Measurements from ENCODE around the gene MUC21.
"Not testable (repeated sequence)": the region's sequence is repeated elsewhere in the genome, so short reads cannot be mapped to it uniquely, and the experiment has no call there.

The MUC21 gene

DNA sequence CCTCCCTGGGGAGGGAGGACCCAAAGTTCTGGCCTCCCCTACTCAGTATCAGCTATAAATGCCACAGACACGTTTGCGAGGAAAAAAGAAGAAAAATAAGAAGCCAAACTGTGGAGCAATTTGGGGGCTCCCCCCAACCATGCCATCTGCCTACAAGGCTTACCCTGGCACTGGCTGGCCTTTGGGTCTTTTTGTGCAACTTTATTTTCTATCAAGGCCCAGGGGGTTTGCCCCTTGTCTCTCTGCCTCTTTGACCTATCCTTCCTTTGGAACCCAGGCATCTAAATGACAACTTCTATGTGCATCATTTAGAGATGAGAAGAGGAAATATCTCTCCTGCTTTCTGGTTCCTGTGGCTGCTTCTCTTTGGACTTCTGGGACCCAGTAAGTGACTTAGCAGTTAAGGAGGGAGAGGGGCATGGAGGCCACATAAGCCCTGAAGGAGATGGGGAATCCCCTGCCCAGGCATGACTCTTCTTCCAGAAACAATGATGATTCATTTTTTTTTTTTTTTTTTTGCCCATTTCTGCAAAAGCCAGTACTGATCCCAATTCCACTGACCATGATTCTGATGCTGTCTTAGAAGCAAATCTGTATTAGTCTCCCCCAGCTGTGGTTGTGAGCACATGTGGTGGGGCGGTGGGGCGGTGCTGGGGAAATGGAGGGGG lies 27.0 kb downstream of the MUC21 start, which contains the start of gene MUC22:
Gene MUC22 (plus strand): TSS at position 82 of the 668 bp plus-strand sequence. CDS start 233 bp downstream, at position 315.
- no peak for DNase-seq

DNA sequence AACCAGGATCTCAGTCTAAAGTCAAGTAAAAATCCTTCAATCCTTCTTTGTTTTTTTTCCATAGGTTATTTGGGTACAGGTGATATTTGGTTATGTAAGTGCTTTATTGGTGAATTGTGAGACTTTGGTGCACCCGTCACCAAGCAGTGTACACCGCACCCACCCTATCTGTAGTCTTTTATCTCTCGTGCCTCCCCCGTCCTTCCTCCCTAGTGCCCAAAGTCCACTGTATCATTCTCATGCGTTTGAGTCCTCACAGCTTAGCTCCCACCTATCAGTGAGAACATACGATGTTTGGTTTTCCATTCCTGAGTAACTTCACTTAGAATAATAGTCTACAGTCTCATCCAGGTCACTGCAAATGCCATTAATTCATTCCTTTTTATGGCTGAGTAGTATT lies 27.6 kb downstream of the MUC21 start:
- DNase-seq, result no peak

DNA sequence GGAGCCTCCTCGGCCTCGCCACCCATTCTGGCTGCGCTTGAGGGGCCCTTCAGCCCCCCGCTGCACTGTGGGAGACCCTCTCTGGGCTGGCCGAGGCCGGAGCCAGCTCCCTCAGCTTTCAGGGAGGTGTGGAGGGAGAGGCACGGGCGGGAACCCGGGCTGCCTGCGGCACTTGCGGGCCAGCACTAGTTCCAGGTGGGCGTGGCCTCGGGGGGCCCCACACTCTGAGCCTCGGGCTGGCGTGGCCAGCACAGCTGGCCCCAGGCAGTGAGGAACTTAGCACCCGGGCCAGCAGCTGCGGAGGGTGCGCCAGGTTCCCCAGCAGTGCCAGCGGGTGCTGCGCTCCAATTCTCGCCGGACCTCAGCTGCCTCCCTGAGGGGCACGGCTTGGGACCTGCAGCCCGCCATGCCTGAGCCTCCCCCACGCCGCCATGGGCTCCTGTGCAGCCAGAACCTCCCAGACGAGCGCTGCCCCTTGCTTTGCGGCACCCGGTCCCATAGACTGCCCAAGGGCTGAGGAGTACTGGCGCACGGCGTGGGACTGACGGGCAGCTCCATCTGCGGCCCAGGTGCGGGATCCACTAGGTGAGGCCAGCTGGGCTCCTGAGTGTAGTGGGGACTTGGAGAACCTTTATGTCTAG lies 33.3 kb downstream of the MUC21 start:
- no peak for DNase-seq

DNA sequence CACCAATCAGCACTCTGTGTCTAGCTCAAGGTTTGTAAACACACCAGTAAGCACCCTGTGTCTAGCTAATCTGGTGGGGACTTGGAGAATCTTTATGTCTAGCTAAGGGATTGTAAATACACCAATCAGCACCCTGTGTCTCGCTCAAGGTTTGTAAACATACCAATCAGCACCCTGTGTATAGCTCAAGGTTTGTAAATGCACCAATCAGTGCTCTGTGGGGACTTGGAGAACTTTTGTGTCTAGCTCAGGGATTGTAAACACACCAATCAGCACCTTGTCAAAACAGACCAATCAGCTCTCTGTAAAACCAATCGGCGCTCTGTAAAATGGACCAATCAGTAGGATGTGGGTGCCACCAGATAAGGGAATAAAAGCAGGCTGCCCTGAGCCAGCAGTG lies 33.9 kb downstream of the MUC21 start:
- not testable (repeated sequence) for DNase-seq

- no peak for DNase-seq
These were observed 36.5 kb downstream of the MUC21 start for GRCh38 chr6:31020057-31020456.

- not testable (repeated sequence) for DNase-seq
These were observed 37.2 kb downstream of the MUC21 start for GRCh38 chr6:31020631-31021255.

GRCh38 chr6:31021705-31022531 lies 38.4 kb downstream of the MUC21 start:
- DNase-seq, result not testable (repeated sequence)

GRCh38 chr6:31025595-31025994 lies 42.1 kb downstream of the MUC21 start:
- DNase-seq, result no peak

GRCh38 chr6:31031095-31031494 lies 47.6 kb downstream of the MUC21 start:
- DNase-seq, result no peak

GRCh38 chr6:31033075-31033474 lies 49.6 kb downstream of the MUC21 start:
- no peak for DNase-seq

GRCh38 chr6:31035862-31036497 lies 52.5 kb downstream of the MUC21 start:
- DNase-seq, result no peak

GRCh38 chr6:31037169-31037568 lies 53.7 kb downstream of the MUC21 start:
- DNase-seq, result no peak

DNA sequence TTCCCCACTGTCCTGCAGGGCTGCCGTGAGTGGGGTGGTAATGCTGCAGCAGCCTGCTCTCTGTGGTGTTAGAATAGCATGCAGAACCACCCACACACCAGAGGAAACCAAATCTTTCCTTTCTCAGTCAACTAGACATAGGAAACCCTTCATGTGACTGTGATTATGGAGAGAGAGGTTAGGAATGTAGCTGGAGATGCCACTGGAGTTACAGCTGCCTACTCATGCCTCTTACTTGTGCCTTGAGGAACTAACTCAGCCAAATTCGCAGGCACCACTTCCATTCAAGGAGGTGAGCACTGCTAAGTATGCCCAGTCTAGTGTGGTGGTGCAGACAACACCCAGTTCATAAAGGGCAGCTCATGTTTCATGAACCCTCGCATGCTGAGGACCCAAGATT lies 54.2 kb downstream of the MUC21 start:
- no peak for DNase-seq

DNA sequence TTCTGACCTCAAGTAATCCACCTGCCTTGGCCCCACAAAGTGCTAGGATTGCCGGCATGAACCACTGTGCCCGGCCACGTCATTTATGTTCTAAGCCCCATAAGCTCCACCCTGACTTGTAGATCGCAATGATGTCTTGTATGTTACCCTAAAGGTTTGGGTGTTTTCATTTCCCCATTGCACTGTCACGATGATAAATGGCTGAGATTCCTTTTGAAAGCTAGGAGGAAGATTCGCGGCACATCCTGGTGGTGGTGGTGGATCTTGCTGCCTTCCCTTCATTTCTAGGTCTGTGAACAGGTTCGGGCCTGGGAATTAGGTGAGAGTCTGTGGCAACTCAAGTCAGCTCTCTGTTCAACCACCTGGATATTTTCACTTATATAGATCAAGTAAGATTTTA lies 55.0 kb downstream of the MUC21 start:
- no peak for DNase-seq
